ENCODE data around the gene NCS1. TPM values are rescaled to one million over a fixed set of nuclear protein-coding genes. Genes with fewer than 3 reads are reported as not detected.

The NCS1 gene
- total RNA-seq, 2 donors from 2014 or later, result 50.8 to 58.3 TPM

GRCh38 chr9:130167927-130168326 is 4.3 kb upstream of the NCS1 start:
- H3K9me3 ChIP-seq, result no peaks in the 10 kb centered on the region
- DNase-seq (ENCODE audit: low spot score) (no peak), ATAC-seq (ENCODE audit: insufficient number of reproducible peaks, low FRiP score, low read depth) (no peak)
- H3K4me3 ChIP-seq, result no peak overlapping the region
- no peaks in the 10 kb centered on the region for H3K27me3 ChIP-seq (replicated peaks; ENCODE audit: insufficient read depth)
- H3K4me1 ChIP-seq (ENCODE audit: control insufficient read depth in 1 of 2, low read depth in 2 of 2), result peaks cover 3 to 6% of the 10 kb centered on the region in 2 donors
- no peak for TF ChIP-seq CTCF (IDR thresholded peaks at IDR 0.05)
- H3K36me3 ChIP-seq, result no peaks in the 10 kb centered on the region
- H3K27ac ChIP-seq, result no peak overlapping the region

- Histone ChIP-seq H3K27me3 (replicated peaks; ENCODE audit: insufficient read depth) (no peaks in the 10 kb centered on the region), H3K4me1 (ENCODE audit: control insufficient read depth in 1 of 2, low read depth in 2 of 2) (peaks cover 11 to 37% of the 10 kb centered on the region in 2 donors), H3K4me3 (peak overlapping the region; percentile 80), H3K9me3 (no peaks in the 10 kb centered on the region), H3K36me3 (no peaks in the 10 kb centered on the region), H3K27ac (peak overlapping the region in 1 of 2 donors; percentile 55)
- no peak for TF ChIP-seq CTCF (IDR thresholded peaks at IDR 0.05)
- ATAC-seq (ENCODE audit: insufficient number of reproducible peaks, low FRiP score, low read depth) (no peak), DNase-seq (ENCODE audit: low spot score) (no peak)
These were observed 717 bp upstream of the NCS1 start for GRCh38 chr9:130171226-130172148.

- no peaks in the 10 kb centered on the region for H3K9me3 ChIP-seq
- no peaks in the 10 kb centered on the region for H3K27me3 ChIP-seq (replicated peaks; ENCODE audit: insufficient read depth)
- no peak for ATAC-seq (ENCODE audit: insufficient number of reproducible peaks, low FRiP score, low read depth)
- peaks cover 17 to 53% of the 10 kb centered on the region in 2 donors for H3K4me1 ChIP-seq (ENCODE audit: control insufficient read depth in 1 of 2, low read depth in 2 of 2)
- H3K4me3 ChIP-seq, result peak overlapping the region; percentile 90
- no peaks in the 10 kb centered on the region for H3K36me3 ChIP-seq
- DNase-seq (ENCODE audit: low spot score), result no peak
- peak overlapping the region; percentile 95 to 96 for H3K27ac ChIP-seq
- no peak for TF ChIP-seq CTCF (IDR thresholded peaks at IDR 0.05)
These were observed 858 bp downstream of the NCS1 start for GRCh38 chr9:130172858-130173665.

- H3K36me3 ChIP-seq, result no peaks in the 10 kb centered on the region
- H3K27ac ChIP-seq, result peak overlapping the region; percentile 95 to 96
- H3K9me3 ChIP-seq, result no peaks in the 10 kb centered on the region
- peaks cover 21 to 58% of the 10 kb centered on the region in 2 donors for H3K4me1 ChIP-seq (ENCODE audit: control insufficient read depth in 1 of 2, low read depth in 2 of 2)
- DNase-seq (ENCODE audit: low spot score), result no peak
- no peaks in the 10 kb centered on the region for H3K27me3 ChIP-seq (replicated peaks; ENCODE audit: insufficient read depth)
- TF ChIP-seq CTCF (IDR thresholded peaks at IDR 0.05), result no peak
- no peak for ATAC-seq (ENCODE audit: insufficient number of reproducible peaks, low FRiP score, low read depth)
- peak overlapping the region; percentile 90 for H3K4me3 ChIP-seq
These were observed 1.4 kb downstream of the NCS1 start for GRCh38 chr9:130173666-130173983.

GRCh38 chr9:130174025-130174424 is 1.8 kb downstream of the NCS1 start:
- peak overlapping the region; percentile 95 to 96 for H3K27ac ChIP-seq
- DNase-seq (ENCODE audit: low spot score) (no peak), ATAC-seq (ENCODE audit: insufficient number of reproducible peaks, low FRiP score, low read depth) (no peak)
- H3K4me1 ChIP-seq (ENCODE audit: control insufficient read depth in 1 of 2, low read depth in 2 of 2), result peaks cover 21 to 60% of the 10 kb centered on the region in 2 donors
- H3K36me3 ChIP-seq, result no peaks in the 10 kb centered on the region
- H3K27me3 ChIP-seq (replicated peaks; ENCODE audit: insufficient read depth), result no peaks in the 10 kb centered on the region
- TF ChIP-seq CTCF (IDR thresholded peaks at IDR 0.05), result no peak
- H3K4me3 ChIP-seq, result peak overlapping the region; percentile 90
- no peaks in the 10 kb centered on the region for H3K9me3 ChIP-seq

Measured in thoracic aorta (tissue), 2 donors.